AG10803 (cell line): ENCODE results near the gene ANP32D.
A peak's percentile ranks its signal among the peaks of the same experiment; 100 is the strongest.
"Not testable (repeated sequence)": the region's sequence is repeated elsewhere in the genome, so short reads cannot be mapped to it uniquely, and the experiment has no call there.

Source experiments
- DNase-seq: peaks from one replicate; pipeline ENCODE4 v3.0.0; 2010; ENCODE audit warnings: low read depth
- H3K4me3 ChIP-seq: 2 replicates; pipeline ENCODE4 v1.5.1; 2011; ENCODE audit warnings: mild to moderate bottlenecking, low read length, control low read depth
- CTCF ChIP-seq: conservative IDR thresholded peaks from 2 replicates; pipeline ENCODE4 v1.5.1; 2011; ENCODE audit warnings: mild to moderate bottlenecking, low read length, control low read depth, inconsistent platforms

ANP32D gene

GRCh38 chr12:48473061-48473460 lies 702 bp downstream of the ANP32D start:
- no peak for DNase-seq
- TF ChIP-seq CTCF, result no peak
- H3K4me3 ChIP-seq, result no peak overlapping the region

GRCh38 chr12:48474497-48474896 lies 2.1 kb downstream of the ANP32D start:
- not testable (repeated sequence) for H3K4me3 ChIP-seq, DNase-seq

GRCh38 chr12:48482198-48482597 lies 9.8 kb downstream of the ANP32D start, which contains the start of gene C12orf54:
TSS of gene C12orf54 (plus strand) at chr12:48482498. CDS start at chr12:48483297, 799 bp downstream.
- H3K4me3 ChIP-seq, result no peak within 1 kb of the TSS
- DNase-seq, result no peak
- TF ChIP-seq CTCF, result no peak

- TF ChIP-seq CTCF, result no peak
- no peak for DNase-seq
- no peak overlapping the region for H3K4me3 ChIP-seq
Observed at GRCh38 chr12:48482930-48483329, 10.6 kb downstream of the ANP32D start.

GRCh38 chr12:48486261-48486660 lies 13.9 kb downstream of the ANP32D start:
- DNase-seq, result no peak
- no peak overlapping the region for H3K4me3 ChIP-seq
- no peak for TF ChIP-seq CTCF

- H3K4me3 ChIP-seq, result no peak overlapping the region
- TF ChIP-seq CTCF, result no peak
- DNase-seq, result no peak
Observed at GRCh38 chr12:48486679-48487078, 14.3 kb downstream of the ANP32D start.

- no peak for TF ChIP-seq CTCF
- peak; percentile 5 for DNase-seq
- H3K4me3 ChIP-seq, result no peak overlapping the region
Observed at GRCh38 chr12:48489012-48489411, 16.7 kb downstream of the ANP32D start.

GRCh38 chr12:48489456-48489855 lies 17.1 kb downstream of the ANP32D start:
- not testable (repeated sequence) for DNase-seq, H3K4me3 ChIP-seq

GRCh38 chr12:48500281-48500680 lies 27.9 kb downstream of the ANP32D start:
- H3K4me3 ChIP-seq, DNase-seq: not testable (repeated sequence)

GRCh38 chr12:48506836-48507235 lies 34.5 kb downstream of the ANP32D start:
- not testable (repeated sequence) for H3K4me3 ChIP-seq, DNase-seq
